NCI-H1436 treated with DMSO at 0.1 percent for 48 hours (cell line): ENCODE results near the gene PTBP3.
"Not testable (repeated sequence)": the region's sequence is repeated elsewhere in the genome, so short reads cannot be mapped to it uniquely, and the experiment has no call there.

Source experiments
- DNase-seq: peaks from one replicate; lab custom pipeline; 2025; lab: John Stamatoyannopoulos, UW

The PTBP3 gene

GRCh38 chr9:112332977-112333638 lies at the start of gene PTBP3:
TSS of gene PTBP3 (minus strand) at chr9:112333619. CDS start at chr9:112297865, 35,754 bp downstream.
- no peak for DNase-seq

- DNase-seq = no peak
Observed at GRCh38 chr9:112382501-112383364, 49.3 kb upstream of the PTBP3 start.

- no peak for DNase-seq
Observed at GRCh38 chr9:112382066-112382465, 48.6 kb upstream of the PTBP3 start.

- DNase-seq = no peak
Observed at GRCh38 chr9:112380825-112381221, 47.4 kb upstream of the PTBP3 start.

- no peak for DNase-seq
Observed at GRCh38 chr9:112380102-112380824, 46.8 kb upstream of the PTBP3 start, which contains the start of gene HSDL2. TSS of gene HSDL2 (plus strand) at chr9:112380108. CDS start at chr9:112380164, 56 bp downstream.

GRCh38 chr9:112379177-112380101 lies 46.0 kb upstream of the PTBP3 start:
- peak; percentile 92 for DNase-seq

GRCh38 chr9:112378328-112379176 lies 45.1 kb upstream of the PTBP3 start:
- DNase-seq = no peak

GRCh38 chr9:112377684-112378327 lies 44.4 kb upstream of the PTBP3 start:
- DNase-seq = no peak

GRCh38 chr9:112377087-112377486 lies 43.7 kb upstream of the PTBP3 start:
- DNase-seq = no peak

GRCh38 chr9:112375361-112375760 lies 41.9 kb upstream of the PTBP3 start:
- DNase-seq = no peak

GRCh38 chr9:112374232-112374631 lies 40.8 kb upstream of the PTBP3 start:
- not testable (repeated sequence) for DNase-seq

- not testable (repeated sequence) for DNase-seq
Observed at GRCh38 chr9:112373666-112374065, 40.2 kb upstream of the PTBP3 start.

- no peak for DNase-seq
Observed at GRCh38 chr9:112371060-112371459, 37.6 kb upstream of the PTBP3 start.

- no peak for DNase-seq
Observed at GRCh38 chr9:112369817-112370216, 36.4 kb upstream of the PTBP3 start.

GRCh38 chr9:112367465-112367864 lies 34.0 kb upstream of the PTBP3 start:
- no peak for DNase-seq

- no peak for DNase-seq
Observed at GRCh38 chr9:112366591-112366990, 33.2 kb upstream of the PTBP3 start.

- not testable (repeated sequence) for DNase-seq
Observed at GRCh38 chr9:112365257-112365656, 31.8 kb upstream of the PTBP3 start.

- no peak for DNase-seq
Observed at GRCh38 chr9:112364761-112365160, 31.3 kb upstream of the PTBP3 start.

GRCh38 chr9:112361601-112362000 lies 28.2 kb upstream of the PTBP3 start:
- DNase-seq = no peak
